Astrocyte (in vitro differentiated cells and primary cell): ENCODE data around the gene ZC3H12C. TPM values are rescaled to one million over a fixed set of nuclear protein-coding genes. Genes with fewer than 3 reads are reported as not detected.

Source experiments
- DNase-seq: peaks from one replicate; pipeline ENCODE4 v3.0.0-alpha.2; 2010; ENCODE audit warnings: low read depth
- FAIRE-seq: peaks from 2 replicates; lab custom pipeline; 2011; peaks lifted over from hg19 to GRCh38; lab: Jason Lieb, UNC
- H2AFZ ChIP-seq: 2 replicates; pipeline ENCODE4 v1.6.0; 2012; ENCODE audit warnings: low read depth, low read length, inconsistent platforms
- H3K27ac ChIP-seq: 2 replicates; pipeline ENCODE4 v1.5.1; 2011; ENCODE audit warnings: low read depth, low read length, inconsistent platforms
- H3K27me3 ChIP-seq: 2 replicates; pipeline ENCODE4 v1.6.0; 2011; ENCODE audit warnings: low read length, inconsistent platforms; ENCODE audit not compliant: insufficient read depth
- H3K36me3 ChIP-seq: 2 replicates; pipeline ENCODE4 v1.5.1; 2011; ENCODE audit warnings: low read length, inconsistent platforms; ENCODE audit not compliant: insufficient read depth
- H3K4me1 ChIP-seq: 2 replicates; pipeline ENCODE4 v1.5.1; 2011; ENCODE audit warnings: low read length, inconsistent platforms; ENCODE audit not compliant: insufficient read depth
- H3K4me2 ChIP-seq: 2 replicates; pipeline ENCODE4 v1.6.0; 2012; ENCODE audit warnings: low read length, inconsistent platforms
- H3K4me3 ChIP-seq: 2 replicates; pipeline ENCODE4 v1.5.1; 2011; ENCODE audit warnings: low read depth, mild to moderate bottlenecking, low read length, inconsistent platforms; ENCODE audit not compliant: insufficient read depth
- H3K79me2 ChIP-seq: 2 replicates; pipeline ENCODE4 v1.6.0; 2012; ENCODE audit warnings: mild to moderate bottlenecking, low read length, inconsistent platforms; ENCODE audit not compliant: insufficient read depth
- H3K9ac ChIP-seq: 2 replicates; pipeline ENCODE4 v1.6.0; 2012; ENCODE audit warnings: mild to moderate bottlenecking, low read length, inconsistent platforms
- H3K9me3 ChIP-seq: 2 replicates; pipeline ENCODE4 v1.5.1; 2012; ENCODE audit warnings: low read depth, mild to moderate bottlenecking, low read length, inconsistent platforms; ENCODE audit not compliant: insufficient read depth
- H4K20me1 ChIP-seq: 2 replicates; pipeline ENCODE4 v1.6.0; 2012; ENCODE audit warnings: low read length, inconsistent platforms; ENCODE audit not compliant: insufficient read depth
- H3K27ac Mint-ChIP-seq: one replicate; pipeline ENCODE4 v1.8.0; 2021; ENCODE audit warnings: mild to moderate bottlenecking, mixed read lengths; ENCODE audit not compliant: unreplicated experiment
- H3K27me3 Mint-ChIP-seq: one replicate; pipeline ENCODE4 v1.8.0; 2021; ENCODE audit warnings: low read depth, mixed read lengths; ENCODE audit not compliant: unreplicated experiment
- H3K36me3 Mint-ChIP-seq: one replicate; pipeline ENCODE4 v1.8.0; 2021; ENCODE audit warnings: low read depth, mixed read lengths; ENCODE audit not compliant: unreplicated experiment
- H3K4me1 Mint-ChIP-seq: one replicate; pipeline ENCODE4 v1.8.0; 2021; ENCODE audit warnings: low read depth, mixed read lengths; ENCODE audit not compliant: unreplicated experiment
- H3K4me3 Mint-ChIP-seq: one replicate; pipeline ENCODE4 v1.8.0; 2021; ENCODE audit warnings: mild to moderate bottlenecking, moderate library complexity, mixed read lengths; ENCODE audit not compliant: unreplicated experiment
- H3K9me3 Mint-ChIP-seq: one replicate; pipeline ENCODE4 v1.8.0; 2021; ENCODE audit warnings: mild to moderate bottlenecking, mixed read lengths; ENCODE audit not compliant: unreplicated experiment
- EZH2 ChIP-seq: IDR thresholded peaks from 2 replicates; pipeline ENCODE4 v1.6.1; 2012; ENCODE audit warnings: mild to moderate bottlenecking, low read length, inconsistent platforms; ENCODE audit not compliant: insufficient read depth
- total RNA-seq: library from RNA; stranded (reverse); gene quantifications from 2 replicates; pipeline ENCODE4 v1.2.1, GENCODE V29; 2021
- TF ChIP-seq, protein P1 (sequence below): IDR thresholded peaks from 2 replicates; pipeline ENCODE4 v1.5.1; 2011; ENCODE audit warnings: low read depth, mild to moderate bottlenecking, inconsistent platforms, low read length, moderate library complexity; ENCODE audit not compliant: insufficient read depth

The ZC3H12C gene
- total RNA-seq, 1 donor from 2014 or later: 12.0 TPM

DNA sequence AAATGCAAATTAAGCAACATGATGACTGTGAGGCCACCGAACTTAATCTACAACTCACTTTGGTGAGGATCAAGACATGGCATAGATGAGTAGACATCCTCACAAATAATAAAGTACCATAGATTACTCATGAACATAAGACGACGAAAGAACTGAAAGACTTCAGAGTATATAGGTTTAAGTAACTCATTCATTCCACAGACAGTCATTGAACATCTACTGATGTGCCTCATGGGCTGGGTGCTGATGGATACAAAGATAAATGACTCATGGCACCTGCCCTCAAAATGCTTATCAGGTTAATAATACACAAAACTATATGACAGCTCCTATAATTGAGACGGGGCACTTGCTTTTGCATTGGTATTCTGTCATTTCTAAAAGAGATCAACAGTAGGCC is 63.3 kb downstream of the ZC3H12C start:
- H3K79me2 ChIP-seq: no peaks in the 10 kb centered on the region
- H4K20me1 ChIP-seq: no peaks in the 10 kb centered on the region
- FAIRE-seq: no peak
- no peak overlapping the region for H3K27ac ChIP-seq
- no peak for TF ChIP-seq EZH2
- no peak overlapping the region for H3K4me3 Mint-ChIP-seq
- no peaks in the 10 kb centered on the region for H3K9me3 Mint-ChIP-seq
- no peaks in the 10 kb centered on the region for H3K27me3 ChIP-seq
- H3K36me3 Mint-ChIP-seq: peaks cover 2% of the 10 kb centered on the region
- DNase-seq: no peak
- H3K9me3 ChIP-seq: no peaks in the 10 kb centered on the region
- H3K4me1 Mint-ChIP-seq: peaks cover 4% of the 10 kb centered on the region
- H3K4me1 ChIP-seq: no peaks in the 10 kb centered on the region
- no peak overlapping the region for H3K27ac Mint-ChIP-seq
- no peaks in the 10 kb centered on the region for H3K27me3 Mint-ChIP-seq
- H3K9ac ChIP-seq: no peak overlapping the region
- peaks cover 3% of the 10 kb centered on the region for H3K36me3 ChIP-seq
- H2AFZ ChIP-seq: no peak overlapping the region
- H3K4me3 ChIP-seq: no peak overlapping the region
- H3K4me2 ChIP-seq: no peak overlapping the region

DNA sequence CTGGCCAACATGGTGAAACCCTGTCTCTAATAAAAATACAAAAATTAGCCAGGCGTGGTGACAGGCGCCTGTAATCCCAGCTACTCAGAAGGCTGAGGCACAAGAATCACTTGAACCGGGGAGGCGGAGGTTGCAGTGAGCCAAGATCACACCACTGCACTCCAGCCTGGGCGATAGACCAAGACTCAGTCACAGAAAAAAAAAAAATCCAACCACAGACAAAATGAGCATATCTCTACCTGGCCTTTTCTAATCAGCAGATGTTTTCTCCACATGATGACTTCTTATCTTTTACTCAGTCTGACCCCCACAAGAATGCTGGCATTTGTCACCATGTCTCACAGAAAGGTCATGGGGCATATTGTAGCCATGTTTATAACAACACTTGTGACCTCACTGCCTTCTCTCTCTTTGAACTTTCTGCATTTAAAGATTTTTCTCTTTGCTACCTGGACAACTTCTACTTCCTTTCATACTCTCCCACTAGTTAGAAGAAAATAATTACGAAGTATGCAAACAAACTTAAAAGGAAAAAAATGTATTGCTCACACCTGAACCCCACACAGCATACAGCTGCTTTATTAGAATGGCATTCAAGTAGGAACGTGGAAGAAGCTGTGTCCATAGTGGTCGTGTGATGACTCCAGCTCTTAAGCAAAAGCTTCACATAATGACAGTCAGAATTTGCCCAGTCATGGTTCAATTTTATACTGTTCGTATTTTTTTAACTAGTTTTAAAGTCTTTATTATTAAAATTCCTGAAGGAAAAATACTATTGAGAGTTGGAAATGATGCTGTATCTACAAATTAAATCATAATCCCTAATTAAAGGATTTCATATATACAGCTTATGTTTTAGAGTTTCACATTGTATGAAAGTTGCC is 65.4 kb downstream of the ZC3H12C start:
- no peak overlapping the region for H3K27ac Mint-ChIP-seq
- H3K9me3 ChIP-seq: no peaks in the 10 kb centered on the region
- peaks cover 3% of the 10 kb centered on the region for H3K36me3 ChIP-seq
- no peaks in the 10 kb centered on the region for H3K27me3 ChIP-seq
- no peaks in the 10 kb centered on the region for H3K9me3 Mint-ChIP-seq
- DNase-seq: no peak
- H3K4me3 ChIP-seq: no peak overlapping the region
- no peak overlapping the region for H3K9ac ChIP-seq
- H3K36me3 Mint-ChIP-seq: peaks cover 4% of the 10 kb centered on the region
- FAIRE-seq: no peak
- H3K27ac ChIP-seq: no peak overlapping the region
- no peak overlapping the region for H3K4me3 Mint-ChIP-seq
- H4K20me1 ChIP-seq: no peaks in the 10 kb centered on the region
- H3K79me2 ChIP-seq: no peaks in the 10 kb centered on the region
- H3K4me1 Mint-ChIP-seq: peaks cover 2% of the 10 kb centered on the region
- no peak overlapping the region for H3K4me2 ChIP-seq
- no peak overlapping the region for H2AFZ ChIP-seq
- no peaks in the 10 kb centered on the region for H3K27me3 Mint-ChIP-seq
- no peaks in the 10 kb centered on the region for H3K4me1 ChIP-seq
- TF ChIP-seq, protein P1, sequence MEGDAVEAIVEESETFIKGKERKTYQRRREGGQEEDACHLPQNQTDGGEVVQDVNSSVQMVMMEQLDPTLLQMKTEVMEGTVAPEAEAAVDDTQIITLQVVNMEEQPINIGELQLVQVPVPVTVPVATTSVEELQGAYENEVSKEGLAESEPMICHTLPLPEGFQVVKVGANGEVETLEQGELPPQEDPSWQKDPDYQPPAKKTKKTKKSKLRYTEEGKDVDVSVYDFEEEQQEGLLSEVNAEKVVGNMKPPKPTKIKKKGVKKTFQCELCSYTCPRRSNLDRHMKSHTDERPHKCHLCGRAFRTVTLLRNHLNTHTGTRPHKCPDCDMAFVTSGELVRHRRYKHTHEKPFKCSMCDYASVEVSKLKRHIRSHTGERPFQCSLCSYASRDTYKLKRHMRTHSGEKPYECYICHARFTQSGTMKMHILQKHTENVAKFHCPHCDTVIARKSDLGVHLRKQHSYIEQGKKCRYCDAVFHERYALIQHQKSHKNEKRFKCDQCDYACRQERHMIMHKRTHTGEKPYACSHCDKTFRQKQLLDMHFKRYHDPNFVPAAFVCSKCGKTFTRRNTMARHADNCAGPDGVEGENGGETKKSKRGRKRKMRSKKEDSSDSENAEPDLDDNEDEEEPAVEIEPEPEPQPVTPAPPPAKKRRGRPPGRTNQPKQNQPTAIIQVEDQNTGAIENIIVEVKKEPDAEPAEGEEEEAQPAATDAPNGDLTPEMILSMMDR: no peak

DNA sequence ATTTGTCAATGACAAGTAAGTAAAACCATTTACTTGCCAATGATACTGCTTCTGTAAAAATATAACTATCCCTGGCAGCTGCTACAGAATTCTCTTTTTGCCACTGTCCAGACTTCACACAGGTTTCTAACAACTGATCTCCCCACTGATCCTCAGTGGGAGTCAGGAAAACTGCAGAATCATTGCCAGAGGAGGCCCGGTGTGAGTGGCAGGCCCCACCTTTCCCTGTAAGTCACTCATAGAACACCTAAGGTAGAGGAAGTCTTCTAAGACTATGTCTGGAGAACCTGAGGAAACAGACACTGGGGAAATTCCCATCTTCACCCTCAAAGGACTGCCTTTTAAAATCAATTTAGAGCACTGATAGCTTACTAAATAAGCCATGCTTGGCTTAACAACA is 66.3 kb downstream of the ZC3H12C start:
- TF ChIP-seq EZH2: no peak
- TF ChIP-seq, protein P1: no peak
- H3K27me3 Mint-ChIP-seq: no peaks in the 10 kb centered on the region
- Histone ChIP-seq H3K4me1 (no peaks in the 10 kb centered on the region), H3K9ac (no peak overlapping the region), H3K9me3 (no peaks in the 10 kb centered on the region), H3K4me3 (no peak overlapping the region), H2AFZ (no peak overlapping the region), H3K79me2 (no peaks in the 10 kb centered on the region), H3K27ac (no peak overlapping the region), H3K4me2 (no peak overlapping the region), H3K36me3 (peaks cover 5% of the 10 kb centered on the region), H3K27me3 (no peaks in the 10 kb centered on the region), H4K20me1 (no peaks in the 10 kb centered on the region)
- peaks cover 2% of the 10 kb centered on the region for H3K4me1 Mint-ChIP-seq
- H3K27ac Mint-ChIP-seq: no peak overlapping the region
- FAIRE-seq: no peak
- H3K36me3 Mint-ChIP-seq: peaks cover 6% of the 10 kb centered on the region
- no peak overlapping the region for H3K4me3 Mint-ChIP-seq
- no peak for DNase-seq
- H3K9me3 Mint-ChIP-seq: no peaks in the 10 kb centered on the region
